ENCODE results near the gene APC2. TPM values are rescaled to one million over a fixed set of nuclear protein-coding genes. Genes with fewer than 3 reads are reported as not detected.

APC2 gene
- under 0.01 and 0.08 TPM in 2 replicates for total RNA-seq (ENCODE audit: low replicate concordance)

GRCh38 chr19:1449467-1450442 is at the start of gene APC2:
APC2 (plus strand) TSS chr19:1450121; CDS start chr19:1453002, 2,881 bp downstream.

DNA sequence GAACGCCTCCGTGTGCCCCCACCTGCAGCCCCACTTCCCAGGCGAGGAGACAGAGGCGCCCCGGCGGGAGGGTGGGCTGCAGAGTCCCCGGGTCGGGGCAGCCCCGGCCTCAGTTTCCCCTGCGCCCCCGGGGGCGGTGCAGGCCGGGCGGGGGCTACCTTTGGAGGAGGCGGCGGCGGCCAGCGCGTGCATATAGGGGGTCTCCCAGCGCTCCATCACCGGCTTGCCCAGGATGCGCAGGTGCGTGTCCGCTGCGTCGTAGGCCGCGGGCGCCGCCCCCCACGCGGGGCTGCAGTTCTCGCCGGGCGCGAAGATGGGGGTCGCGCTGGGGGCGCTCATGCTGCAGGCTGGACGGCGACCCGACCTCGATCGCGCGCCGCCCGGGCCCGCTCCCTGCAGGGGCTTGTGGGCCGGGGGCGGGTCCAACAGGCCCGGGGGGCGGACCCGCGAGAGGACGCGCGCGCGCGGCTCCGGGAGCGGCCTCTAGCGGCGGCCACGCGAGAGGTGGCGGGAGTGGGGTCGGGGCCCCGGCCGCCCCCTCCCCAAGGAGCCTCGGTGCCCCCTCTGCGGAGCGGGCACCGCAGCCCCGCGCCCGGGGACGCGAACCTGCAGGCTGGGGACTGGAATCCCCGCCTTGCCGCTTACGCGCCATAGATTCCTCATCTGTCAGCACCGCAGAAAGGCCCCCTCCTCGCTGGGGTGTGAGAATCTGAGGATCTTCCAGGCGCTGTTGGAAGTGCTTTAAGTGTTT is 48.6 kb upstream of the APC2 start, which contains the start of gene GAMT:
GAMT (minus strand) TSS at position 405 of the 751 bp plus-strand sequence; CDS start at position 339, 66 bp downstream.

GRCh38 chr19:1407528-1408299 is 42.2 kb upstream of the APC2 start, which contains the start of gene DAZAP1:
DAZAP1 (plus strand) TSS chr19:1407586; CDS start chr19:1407774, 188 bp downstream.

GRCh38 chr19:1438035-1438932 is 11.6 kb upstream of the APC2 start, which contains the start of gene RPS15:
RPS15 (plus strand) TSS chr19:1438396; CDS start chr19:1438426, 30 bp downstream.

DNA sequence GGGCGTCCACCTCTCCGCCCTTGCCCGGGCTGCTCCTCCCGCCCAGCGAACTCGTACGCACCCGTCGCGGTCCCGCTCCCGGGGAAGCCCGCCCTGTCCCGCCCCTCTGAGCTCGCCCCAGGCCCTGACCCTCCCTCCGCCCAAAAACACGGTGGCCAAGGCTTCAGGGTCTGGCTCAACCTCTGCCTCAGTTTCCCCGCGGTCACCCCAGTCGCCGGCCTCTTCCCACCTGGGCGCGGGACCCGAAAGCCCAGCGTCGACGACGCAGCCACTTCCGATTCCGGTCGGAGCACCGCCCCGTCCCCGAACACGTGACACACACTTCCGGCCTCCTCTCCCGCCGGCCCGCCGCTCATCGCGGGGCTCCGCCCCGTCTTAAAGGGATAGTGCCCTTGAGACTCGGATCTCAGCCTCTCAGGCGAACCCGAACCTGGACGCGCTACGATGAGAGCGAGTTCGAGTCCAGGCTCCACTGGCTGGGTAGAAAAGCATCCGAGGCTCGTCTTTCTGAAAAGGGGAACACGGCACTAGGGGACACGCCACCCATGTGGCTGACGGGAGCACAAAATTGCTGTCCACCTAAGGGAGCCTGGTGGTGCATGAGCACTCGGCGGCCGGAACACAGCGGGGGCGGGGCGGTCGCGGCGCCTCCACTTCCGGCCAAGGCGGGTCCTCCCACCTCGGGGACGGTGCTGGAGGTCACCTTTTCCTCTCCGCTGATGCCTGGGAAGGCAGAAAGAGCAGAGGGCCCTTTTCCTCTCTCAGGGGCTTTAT is 29.2 kb downstream of the APC2 start, which contains the start of gene C19orf25:
C19orf25 (minus strand) TSS at position 282 of the 774 bp plus-strand sequence. CDS start 312 bp downstream, outside the sequence.

GRCh38 chr19:1490311-1491113 is 40.6 kb downstream of the APC2 start, which contains the start of gene PCSK4:
PCSK4 (minus strand) TSS chr19:1490350; CDS start chr19:1490346, 4 bp downstream.

DNA sequence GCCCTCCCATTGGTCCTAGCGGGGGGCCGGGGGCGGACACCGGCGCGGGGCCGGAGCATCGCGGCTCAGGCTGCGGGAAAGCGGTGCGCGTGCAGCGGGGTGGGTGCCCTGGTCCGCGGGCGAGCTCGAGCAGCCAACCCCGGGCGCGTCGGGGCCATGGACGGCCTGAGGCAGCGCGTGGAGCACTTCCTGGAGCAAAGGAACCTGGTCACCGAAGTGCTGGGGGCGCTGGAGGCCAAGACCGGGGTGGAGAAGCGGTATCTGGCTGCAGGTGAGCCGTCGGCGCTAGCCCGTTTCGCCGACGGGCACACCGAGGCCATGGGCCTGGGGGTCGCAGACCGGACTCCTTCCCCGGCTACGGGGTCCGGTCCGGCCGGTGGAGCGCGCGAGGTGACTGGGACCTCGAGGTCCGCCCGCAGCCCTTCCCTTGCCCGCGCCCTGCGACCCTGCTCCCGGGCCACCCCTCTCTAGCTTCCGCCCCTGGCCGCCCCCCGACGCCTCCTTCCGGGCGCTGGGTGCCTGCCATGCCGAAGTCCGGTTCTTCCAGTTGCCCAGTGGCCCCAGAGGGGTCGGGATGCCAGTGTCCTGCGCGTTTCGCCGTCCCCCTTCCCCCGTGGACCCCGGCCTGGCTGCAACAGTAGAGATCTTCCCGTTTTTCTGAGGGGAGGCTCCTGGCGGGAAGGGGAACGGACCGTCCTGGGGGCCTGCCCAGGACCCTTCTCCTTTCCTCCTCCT is 41.4 kb downstream of the APC2 start, which contains the start of gene REEP6:
REEP6 (plus strand) TSS at position 68 of the 735 bp plus-strand sequence; CDS start at position 157, 89 bp downstream.

DNA sequence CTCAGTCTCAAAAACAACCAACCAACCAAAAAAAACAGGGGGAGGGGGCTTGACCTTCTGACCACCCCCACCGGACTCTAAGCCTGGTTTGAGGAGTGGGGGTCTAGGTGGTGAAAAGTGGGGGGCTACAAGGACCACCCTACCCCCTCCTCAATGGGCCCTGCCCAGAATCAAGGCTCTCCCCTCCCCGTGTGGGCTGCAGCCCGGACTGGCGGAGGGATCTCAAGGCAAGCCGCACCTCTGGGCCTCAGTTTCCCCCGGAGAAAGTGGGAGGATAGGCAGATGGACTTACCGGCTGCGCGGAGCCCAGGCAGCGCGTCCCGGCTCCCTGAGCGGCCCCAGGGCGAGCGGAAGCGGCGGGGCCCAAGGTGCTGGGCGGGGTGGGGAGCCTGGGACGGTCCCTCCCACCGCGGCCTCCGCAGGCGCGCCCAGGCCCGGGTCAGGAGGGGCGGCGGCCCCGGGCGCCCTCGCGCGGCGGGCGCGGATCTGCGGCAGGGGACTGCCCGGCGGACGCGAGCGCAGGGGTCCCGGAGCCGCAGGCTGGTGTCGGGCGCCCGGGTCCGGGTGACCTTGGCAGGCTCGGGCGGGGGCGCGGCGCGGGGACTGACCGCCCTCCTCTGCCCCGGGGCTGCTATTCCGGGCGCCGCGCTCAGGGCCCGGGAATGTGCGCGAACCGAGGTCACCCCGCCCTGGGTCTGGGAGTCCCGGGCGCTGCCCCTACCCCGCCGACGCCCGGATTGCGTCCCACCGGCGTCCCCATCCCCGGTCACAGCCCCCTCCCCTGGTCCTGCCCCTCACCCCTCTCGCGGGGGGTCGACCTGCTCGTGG is 63.0 kb downstream of the APC2 start, which contains the start of gene ADAMTSL5:
ADAMTSL5 (minus strand) TSS at position 349 of the 828 bp plus-strand sequence. CDS start 2,076 bp downstream, outside the sequence.

Other genes starting within 250 kb of the APC2 start
- 77.6 and 112 TPM in 2 replicates for gene STK11, start 244.3 kb upstream of the APC2 start, total RNA-seq (ENCODE audit: low replicate concordance)
- gene CBARP, start 212.1 kb upstream of the APC2 start, total RNA-seq (ENCODE audit: low replicate concordance) = 0.82 and 1.1 TPM in 2 replicates
- 36.6 and 63.1 TPM in 2 replicates for gene ATP5F1D, start 208.4 kb upstream of the APC2 start, total RNA-seq (ENCODE audit: low replicate concordance)
- gene MIDN, start 201.5 kb upstream of the APC2 start, total RNA-seq (ENCODE audit: low replicate concordance) = 2.8 and 15.9 TPM in 2 replicates
- gene CIRBP, start 180.8 kb upstream of the APC2 start, total RNA-seq (ENCODE audit: low replicate concordance) = 148 and 327 TPM in 2 replicates
- gene FAM174C, start 174.6 kb upstream of the APC2 start, total RNA-seq (ENCODE audit: low replicate concordance) = 8.4 and 17.5 TPM in 2 replicates
- gene EFNA2, start 164.2 kb upstream of the APC2 start, total RNA-seq (ENCODE audit: low replicate concordance) = not detected in 2 replicates
- 51.4 and 87.2 TPM in 2 replicates for gene NDUFS7, start 66.2 kb upstream of the APC2 start, total RNA-seq (ENCODE audit: low replicate concordance)
- 29.8 and 36.3 TPM in 2 replicates for gene GAMT, start 48.6 kb upstream of the APC2 start, total RNA-seq (ENCODE audit: low replicate concordance)
- gene DAZAP1, start 42.5 kb upstream of the APC2 start, total RNA-seq (ENCODE audit: low replicate concordance) = 22.8 and 53.7 TPM in 2 replicates
- 178 and 496 TPM in 2 replicates for gene RPS15, start 11.7 kb upstream of the APC2 start, total RNA-seq (ENCODE audit: low replicate concordance)
- 13.5 and 21.2 TPM in 2 replicates for gene C19orf25, start 29.1 kb downstream of the APC2 start, total RNA-seq (ENCODE audit: low replicate concordance)
- 0.68 and 1.5 TPM in 2 replicates for gene PCSK4, start 40.2 kb downstream of the APC2 start, total RNA-seq (ENCODE audit: low replicate concordance)
- gene REEP6, start 41.1 kb downstream of the APC2 start, total RNA-seq (ENCODE audit: low replicate concordance) = 1.3 and 2.2 TPM in 2 replicates
- gene ADAMTSL5, start 62.9 kb downstream of the APC2 start, total RNA-seq (ENCODE audit: low replicate concordance) = 1.3 and 2.6 TPM in 2 replicates
- gene PLK5, start 74.0 kb downstream of the APC2 start, total RNA-seq (ENCODE audit: low replicate concordance) = not detected in 2 replicates
- gene MEX3D, start 118.2 kb downstream of the APC2 start, total RNA-seq (ENCODE audit: low replicate concordance) = 29.7 and 35.6 TPM in 2 replicates
- 75.7 and 87.9 TPM in 2 replicates for gene MBD3, start 142.7 kb downstream of the APC2 start, total RNA-seq (ENCODE audit: low replicate concordance)
- 42.0 and 110 TPM in 2 replicates for gene UQCR11, start 155.3 kb downstream of the APC2 start, total RNA-seq (ENCODE audit: low replicate concordance)
- 58.5 and 79.1 TPM in 2 replicates for gene TCF3, start 202.5 kb downstream of the APC2 start, total RNA-seq (ENCODE audit: low replicate concordance)

All from smooth muscle cell of the coronary artery (primary cell).